H1 (cell line): Measurements from ENCODE around the gene CD300LF. TPM values are rescaled to one million over a fixed set of nuclear protein-coding genes. Genes with fewer than 3 reads are reported as not detected.

Experiments
- CTCF ChIA-PET: fragments of 300-600 bp; sonication (Branson Sonifier 250); formaldehyde crosslinking; loops from one replicate; lab custom pipeline; 2021; ENCODE audit not compliant: partially characterized antibody; lab: Charles Lee
- POLR2A ChIA-PET: fragments of 300-600 bp; sonication (Branson Sonifier 250); formaldehyde crosslinking; loops from one replicate; lab custom pipeline; 2021; ENCODE audit warnings: inconsistent platforms; ENCODE audit not compliant: partially characterized antibody; lab: Charles Lee
- DNase-seq, 2 experiments: peaks; one replicate each; pipeline versions ENCODE4 v3.0.0 to v3.0.0-alpha.2; 2010 to 2022; ENCODE audit warnings: low spot score in 2 of 2, low read depth in 1 of 2, mixed read lengths in 1 of 2
- FAIRE-seq: peaks from 2 replicates; lab custom pipeline; 2011; peaks lifted over from hg19 to GRCh38; lab: Jason Lieb, UNC
- H2AFZ ChIP-seq: 2 replicates; pipeline ENCODE4 v1.8.1; 2012; ENCODE audit warnings: low read length, inconsistent platforms
- H2AK5ac ChIP-seq: 2 replicates; pipeline ENCODE4 v1.6.1; 2013; ENCODE audit warnings: low read depth, low read length
- H2BK120ac ChIP-seq: replicated peaks from 2 replicates; pipeline ENCODE3; 2013; ENCODE audit warnings: low read depth, low read length, inconsistent platforms
- H2BK12ac ChIP-seq: 2 replicates; pipeline ENCODE4 v1.6.1; 2013; ENCODE audit warnings: low read depth, low read length
- H2BK15ac ChIP-seq: 2 replicates; pipeline ENCODE4 v1.6.1; 2013; ENCODE audit warnings: low read length
- H2BK20ac ChIP-seq: 2 replicates; pipeline ENCODE4 v1.6.1; 2013; ENCODE audit warnings: low read length
- H2BK5ac ChIP-seq: 2 replicates; pipeline ENCODE4 v1.6.1; 2013; ENCODE audit warnings: low read depth, low read length
- H3K14ac ChIP-seq: 2 replicates; pipeline ENCODE4 v1.6.1; 2013; ENCODE audit warnings: inconsistent platforms; ENCODE audit not compliant: insufficient read length
- H3K18ac ChIP-seq: 2 replicates; pipeline ENCODE4 v1.6.1; 2013; ENCODE audit warnings: low read length; ENCODE audit errors: extremely low read depth
- H3K23ac ChIP-seq: 2 replicates; pipeline ENCODE4 v1.6.1; 2013; ENCODE audit warnings: inconsistent platforms; ENCODE audit not compliant: insufficient read length
- H3K23me2 ChIP-seq: 2 replicates; pipeline ENCODE4 v1.6.1; 2013; ENCODE audit warnings: low read depth, low read length
- H3K27ac ChIP-seq: 2 replicates; pipeline ENCODE4 v1.6.1; 2011; ENCODE audit warnings: low read depth, low read length, inconsistent platforms
- H3K27me3 ChIP-seq, 4 experiments: replicated peaks in 1 of 4; 1 replicate in 1 of 4; 2 replicates in 3 of 4; pipeline versions ENCODE4 v1.6.1 to v1.8.1; 2011 to 2013; ENCODE audit warnings: low read length in 3 of 4, mild to moderate bottlenecking in 3 of 4, inconsistent platforms in 2 of 4, mixed read lengths in 2 of 4, moderate library complexity in 1 of 4; ENCODE audit not compliant: control insufficient read depth in 3 of 4, insufficient read depth in 3 of 4; ENCODE audit errors: extremely low read depth in 1 of 4
- H3K36me3 ChIP-seq, 4 experiments: 2 replicates each; pipeline versions ENCODE4 v1.6.1 to v1.8.1; 2011 to 2013; ENCODE audit warnings: mild to moderate bottlenecking in 4 of 4, low read length in 3 of 4, moderate library complexity in 2 of 4, control low read depth in 1 of 4, inconsistent platforms in 1 of 4; ENCODE audit not compliant: insufficient read depth in 4 of 4, control insufficient read depth in 2 of 4
- H3K4ac ChIP-seq: replicated peaks from 2 replicates; pipeline ENCODE3; 2013; ENCODE audit warnings: low read length, low read depth, mixed read lengths, inconsistent platforms; ENCODE audit not compliant: insufficient read length
- H3K4me1 ChIP-seq, 4 experiments: replicated peaks in 1 of 4; 1 replicate in 1 of 4; 2 replicates in 3 of 4; pipeline versions ENCODE4 v1.6.1 to v1.8.1; 2011 to 2013; ENCODE audit warnings: low read length in 3 of 4, inconsistent platforms in 2 of 4, mixed read lengths in 1 of 4; ENCODE audit not compliant: insufficient read depth in 4 of 4, control insufficient read depth in 3 of 4
- H3K4me2 ChIP-seq, 2 experiments: 2 replicates each; pipeline versions ENCODE4 v1.6.1 to v1.8.1; 2011 to 2013; ENCODE audit warnings: low read depth in 2 of 2, low read length in 2 of 2, control low read depth in 1 of 2, inconsistent platforms in 1 of 2, mild to moderate bottlenecking in 1 of 2; ENCODE audit not compliant: insufficient read depth in 1 of 2
- H3K4me3 ChIP-seq, 4 experiments: fragments of 200-600, 300-600 bp in 1 of 4; sonication (generic), shearing (Covaris generic), sonication (Bioruptor Twin) in 1 of 4; 2 replicates each; pipeline versions ENCODE4 v1.5.1 to v1.8.1; 2011 to 2016; ENCODE audit warnings: low read length in 4 of 4, low read depth in 3 of 4, control low read depth in 2 of 4, inconsistent platforms in 2 of 4, mild to moderate bottlenecking in 2 of 4, mixed read lengths in 1 of 4, moderate library complexity in 1 of 4; ENCODE audit not compliant: insufficient read depth in 2 of 4; ENCODE audit errors: extremely low read depth in 1 of 4
- H3K56ac ChIP-seq: replicated peaks from 2 replicates; pipeline ENCODE3; 2013; ENCODE audit warnings: low read depth, mild to moderate bottlenecking, mixed read lengths, low read length, inconsistent platforms; ENCODE audit not compliant: insufficient read length
- H3K79me1 ChIP-seq: 2 replicates; pipeline ENCODE4 v1.6.1; 2013; ENCODE audit warnings: low read depth, low read length, control low read depth
- H3K79me2 ChIP-seq, 2 experiments: 2 replicates each; pipeline versions ENCODE4 v1.6.1 to v1.8.1; 2012 to 2013; ENCODE audit warnings: low read length in 2 of 2, mild to moderate bottlenecking in 2 of 2, inconsistent platforms in 1 of 2; ENCODE audit not compliant: insufficient read depth in 2 of 2, control insufficient read depth in 1 of 2
- H3K9ac ChIP-seq, 4 experiments: replicated peaks in 1 of 4; 1 replicate in 1 of 4; 2 replicates in 3 of 4; pipeline versions ENCODE4 v1.6.1 to v1.8.1; 2011 to 2013; ENCODE audit warnings: low read depth in 3 of 4, low read length in 3 of 4, control low read depth in 2 of 4, mild to moderate bottlenecking in 2 of 4, moderate library complexity in 2 of 4, inconsistent platforms in 1 of 4; ENCODE audit errors: extremely low read depth in 1 of 4
- H3K9me3 ChIP-seq, 2 experiments: 2 replicates each; pipeline versions ENCODE4 v1.6.1 to v1.8.1; 2012 to 2013; ENCODE audit warnings: mild to moderate bottlenecking in 2 of 2, moderate library complexity in 2 of 2, control low read depth in 1 of 2, inconsistent platforms in 1 of 2, low read depth in 1 of 2, low read length in 1 of 2, mixed read lengths in 1 of 2; ENCODE audit not compliant: insufficient read depth in 2 of 2
- H4K20me1 ChIP-seq, 2 experiments: replicated peaks in 1 of 2; 2 replicates each; pipeline versions ENCODE3 to v1.8.1; 2011 to 2013; ENCODE audit warnings: inconsistent platforms in 2 of 2, low read length in 2 of 2, mild to moderate bottlenecking in 1 of 2; ENCODE audit not compliant: insufficient read depth in 2 of 2, control insufficient read depth in 1 of 2
- H4K5ac ChIP-seq: 2 replicates; pipeline ENCODE4 v1.6.1; 2013; ENCODE audit warnings: low read length, low read depth, mixed read lengths, inconsistent platforms; ENCODE audit not compliant: insufficient read length
- H4K8ac ChIP-seq: 2 replicates; pipeline ENCODE4 v1.8.0; 2013; ENCODE audit warnings: mild to moderate bottlenecking, moderate library complexity, low read length, inconsistent platforms; ENCODE audit not compliant: insufficient read depth; ENCODE audit errors: extremely low read depth
- H4K91ac ChIP-seq: replicated peaks from 2 replicates; pipeline ENCODE3; 2013; ENCODE audit warnings: low read length, mixed read lengths, inconsistent platforms; ENCODE audit not compliant: insufficient read length
- ATF2 ChIP-seq: IDR thresholded peaks from 2 replicates; pipeline ENCODE4 v1.6.1; 2012; ENCODE audit warnings: low read length, inconsistent platforms
- CHD2 ChIP-seq: IDR thresholded peaks from 2 replicates; pipeline ENCODE4 v1.6.1; 2012; ENCODE audit warnings: low read length, improper control_type of control experiment
- EP300 ChIP-seq, 2 experiments: IDR thresholded peaks; 1 replicate in 1 of 2; 2 replicates in 1 of 2; pipeline ENCODE4 v1.6.1; 2011 to 2012; ENCODE audit warnings: low read depth in 2 of 2, low read length in 2 of 2, mild to moderate bottlenecking in 2 of 2, borderline replicate concordance in 1 of 2, inconsistent platforms in 1 of 2, moderate library complexity in 1 of 2
- MAX ChIP-seq: IDR thresholded peaks from 2 replicates; pipeline ENCODE4 v1.6.1; 2012; ENCODE audit warnings: inconsistent platforms
- RBBP5 ChIP-seq: IDR thresholded peaks from 2 replicates; pipeline ENCODE4 v1.7.1; 2012; ENCODE audit warnings: low read depth, mild to moderate bottlenecking, inconsistent platforms, low read length, moderate library complexity, borderline replicate concordance
- SP2 ChIP-seq: IDR thresholded peaks from 2 replicates; pipeline ENCODE4 v1.6.1; 2012; ENCODE audit warnings: mild to moderate bottlenecking, low read length, inconsistent platforms
- TEAD4 ChIP-seq: IDR thresholded peaks from 2 replicates; pipeline ENCODE4 v1.6.1; 2012; ENCODE audit warnings: low read depth, low read length, inconsistent platforms, mixed read lengths
- WGBS, 2 experiments: shearing (Covaris generic) in 1 of 2; methylation state at CpG; one replicate each; pipeline versions ENCODE4 v1.1.6 to v1.1.7; 2013 to 2015; ENCODE audit warnings: low lambda C conversion rate in 2 of 2, mixed read lengths in 2 of 2, inconsistent platforms in 1 of 2, low coverage in 1 of 2, missing lambda C conversion rate in 1 of 2; ENCODE audit not compliant: insufficient replicate concordance in 2 of 2, insufficient coverage in 1 of 2, insufficient read length in 1 of 2; ENCODE audit errors: extremely low coverage in 1 of 2, missing lambda C conversion rate in 1 of 2; 5-methylcytosine and 5-hydroxymethylcytosine counted together
- polyA plus RNA-seq, 7 experiments: library from polyadenylated mRNA; depleted of rRNA in 3 of 7; stranded (reverse) in 5 of 7; unstranded in 2 of 7; fragments of >200 nt in 5 of 7; fragments of 200-250 nt in 2 of 7; gene quantifications; 1 replicate in 5 of 7; 2 replicates in 1 of 7; 4 replicates in 1 of 7; pipeline versions ENCODE4 v1.2.1 to v1.2.3, GENCODE V29; 2011 to 2013; ENCODE audit warnings: missing spikeins in 2 of 7, mixed read lengths in 2 of 7
- total RNA-seq: library from RNA; stranded (reverse); fragmentation: NEBNext Ultra II Directional; extraction: Animal tissue kit (Norgen Biotek cat#: 25700); gene quantifications from 2 replicates; pipeline ENCODE4 v1.2.1, GENCODE V29; 2021

Gene CD300LF
- total and polyA plus RNA-seq, 2 of the 8 experiments (the other 6 are each of a cell fraction or from before 2014, with no cell fraction given) = not detected

- no peak for FAIRE-seq
- Histone ChIP-seq H4K8ac (no peak overlapping the region), H3K36me3 (no peaks in the 10 kb centered on the region), H3K79me1 (no peaks in the 10 kb centered on the region), H2BK5ac (no peak overlapping the region; the same call in 1 of the 2 replicates), H3K27me3 (peaks cover 0 to 2% (median 0%) of the 10 kb centered on the region in 4 experiments; a peak in 1 of 7 replicates), H2BK12ac (no peak overlapping the region), H3K56ac (no peak overlapping the region), H3K79me2 (no peaks in the 10 kb centered on the region), H3K14ac (no peak overlapping the region), H3K4me1 (no peaks in the 10 kb centered on the region), H4K5ac (no peak overlapping the region), H3K9me3 (no peaks in the 10 kb centered on the region), H2BK20ac (no peak overlapping the region), H4K91ac (no peak overlapping the region), H3K4me2 (no peak overlapping the region), H3K4ac (no peak overlapping the region), H2AFZ (no peak overlapping the region), H3K27ac (no peak overlapping the region), H3K9ac (no peak overlapping the region), H2BK120ac (no peak overlapping the region), H3K23ac (no peak overlapping the region), H4K20me1 (peaks cover 0 to 2% of the 10 kb centered on the region in 2 experiments), H2AK5ac (no peak overlapping the region), H3K23me2 (no peaks in the 10 kb centered on the region), H3K18ac (no peak overlapping the region), H2BK15ac (no peak overlapping the region), H3K4me3 (no peak overlapping the region)
- 86% methylated on average over 7 of the region's 7 CpGs; no CpG with 5 or more reads in 1 of the 2 experiments for WGBS, 2 experiments
- POLR2A ChIA-PET = interaction anchor here (1.4 kb wide), 1 partner anchor 20 kb away, joined by 5 read pairs; no protein-coding TSS in a partner anchor
- DNase-seq = no peak
- CTCF ChIA-PET = interaction anchor here (0.8 to 1.0 kb wide), 2 partner anchors 13 to 81 kb away, joined by 3 read pairs; no protein-coding TSS in a partner anchor
- TF ChIP-seq RBBP5 = no peak
- TF ChIP-seq CHD2 = no peak
- no peak for TF ChIP-seq MAX
- no peak for TF ChIP-seq SP2
- no peak for TF ChIP-seq EP300 (IDR thresholded peaks at IDR 0.05; ENCODE audit: borderline replicate concordance in 1 of 2, low read depth in 2 of 2, low read length in 2 of 2)
- no peak for TF ChIP-seq TEAD4
- TF ChIP-seq ATF2 = no peak
Observed at GRCh38 chr17:74698069-74698468, 14.7 kb downstream of the CD300LF start.
